IPS-15b (cell line): ENCODE results near the gene P3H1.

ENCODE experiments used
- H3K27me3 ChIP-seq: one replicate; pipeline ENCODE4 v1.6.1; 2013; ENCODE audit warnings: low read length; ENCODE audit not compliant: control insufficient read depth, insufficient read depth
- H3K36me3 ChIP-seq: one replicate; pipeline ENCODE4 v1.6.1; 2013; ENCODE audit warnings: low read length; ENCODE audit not compliant: control insufficient read depth, insufficient read depth
- H3K4me1 ChIP-seq: one replicate; pipeline ENCODE4 v1.6.1; 2013; ENCODE audit warnings: mild to moderate bottlenecking, low read length; ENCODE audit not compliant: control insufficient read depth, insufficient read depth
- H3K4me3 ChIP-seq: one replicate; pipeline ENCODE4 v1.5.1; 2013; ENCODE audit warnings: low read depth, low read length
- H3K9ac ChIP-seq: one replicate; pipeline ENCODE4 v1.6.1; 2013; ENCODE audit warnings: low read depth, mild to moderate bottlenecking, low read length
- H3K9me3 ChIP-seq: one replicate; pipeline ENCODE4 v1.6.1; 2013; ENCODE audit warnings: mild to moderate bottlenecking, low read length; ENCODE audit not compliant: control insufficient read depth, insufficient read depth

P3H1 gene

DNA sequence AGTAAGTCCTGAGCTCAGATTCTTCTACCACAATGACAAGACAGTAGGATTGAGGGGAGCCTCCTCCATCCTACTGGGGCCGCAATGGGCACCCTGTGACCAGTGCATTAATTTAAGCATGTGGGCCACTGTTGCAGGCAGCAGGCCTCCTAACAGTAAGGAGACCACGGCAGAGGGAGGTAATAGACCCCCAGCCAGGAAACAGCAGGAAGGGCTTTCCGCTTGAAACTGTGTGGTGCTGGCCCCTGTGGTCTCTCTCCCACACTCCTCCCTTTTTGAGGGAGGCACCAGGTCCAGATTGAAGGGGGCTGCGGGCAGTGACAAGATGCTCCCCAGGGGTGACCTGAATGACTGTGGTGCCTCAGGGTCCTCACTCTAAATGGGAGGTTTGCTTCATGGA is 25.1 kb downstream of the P3H1 start:
- H3K27me3 ChIP-seq = no peaks in the 10 kb centered on the region
- H3K9me3 ChIP-seq = no peaks in the 10 kb centered on the region
- no peak overlapping the region for H3K9ac ChIP-seq
- H3K36me3 ChIP-seq = peaks cover 10% of the 10 kb centered on the region
- H3K4me1 ChIP-seq = peaks cover 15% of the 10 kb centered on the region
- no peak overlapping the region for H3K4me3 ChIP-seq

DNA sequence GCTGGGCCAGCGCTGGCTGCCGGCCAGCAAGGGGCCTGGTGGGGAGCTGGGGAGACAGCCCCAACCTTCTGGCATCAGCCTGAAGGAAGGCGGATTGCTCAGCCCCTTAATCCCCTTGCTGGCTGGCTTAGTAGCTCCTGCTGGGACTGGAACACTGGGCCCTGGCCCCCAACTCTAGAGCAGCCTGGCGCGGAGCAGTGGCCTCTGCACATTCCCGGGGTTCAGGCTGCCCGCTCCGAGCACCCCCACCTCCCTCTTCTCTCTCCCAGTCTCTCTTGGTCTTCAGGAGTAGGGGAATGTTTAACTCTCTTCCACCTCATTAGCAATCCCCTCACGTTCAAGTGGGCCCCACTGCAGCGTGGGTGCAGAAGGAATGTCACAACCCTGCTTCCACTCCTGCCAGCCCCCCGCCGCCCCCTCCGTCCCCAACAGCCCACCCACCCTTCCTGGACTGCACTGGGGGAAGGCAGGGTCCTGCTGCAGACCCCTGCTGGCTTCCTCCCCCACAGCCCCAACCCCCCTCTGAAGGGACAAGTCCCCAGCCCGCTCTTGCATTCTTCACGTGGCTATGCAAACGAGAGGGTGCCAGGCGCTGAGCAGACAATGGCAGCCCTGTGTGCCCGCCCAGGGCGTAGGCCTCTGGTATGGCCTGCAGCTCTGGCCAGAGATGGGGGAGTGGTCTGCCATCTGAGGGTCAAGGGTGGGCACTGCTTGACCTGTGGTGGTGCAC is 25.8 kb downstream of the P3H1 start:
- Histone ChIP-seq H3K9ac (peak overlapping the region; percentile 9), H3K4me3 (peak overlapping the region; percentile 12)

DNA sequence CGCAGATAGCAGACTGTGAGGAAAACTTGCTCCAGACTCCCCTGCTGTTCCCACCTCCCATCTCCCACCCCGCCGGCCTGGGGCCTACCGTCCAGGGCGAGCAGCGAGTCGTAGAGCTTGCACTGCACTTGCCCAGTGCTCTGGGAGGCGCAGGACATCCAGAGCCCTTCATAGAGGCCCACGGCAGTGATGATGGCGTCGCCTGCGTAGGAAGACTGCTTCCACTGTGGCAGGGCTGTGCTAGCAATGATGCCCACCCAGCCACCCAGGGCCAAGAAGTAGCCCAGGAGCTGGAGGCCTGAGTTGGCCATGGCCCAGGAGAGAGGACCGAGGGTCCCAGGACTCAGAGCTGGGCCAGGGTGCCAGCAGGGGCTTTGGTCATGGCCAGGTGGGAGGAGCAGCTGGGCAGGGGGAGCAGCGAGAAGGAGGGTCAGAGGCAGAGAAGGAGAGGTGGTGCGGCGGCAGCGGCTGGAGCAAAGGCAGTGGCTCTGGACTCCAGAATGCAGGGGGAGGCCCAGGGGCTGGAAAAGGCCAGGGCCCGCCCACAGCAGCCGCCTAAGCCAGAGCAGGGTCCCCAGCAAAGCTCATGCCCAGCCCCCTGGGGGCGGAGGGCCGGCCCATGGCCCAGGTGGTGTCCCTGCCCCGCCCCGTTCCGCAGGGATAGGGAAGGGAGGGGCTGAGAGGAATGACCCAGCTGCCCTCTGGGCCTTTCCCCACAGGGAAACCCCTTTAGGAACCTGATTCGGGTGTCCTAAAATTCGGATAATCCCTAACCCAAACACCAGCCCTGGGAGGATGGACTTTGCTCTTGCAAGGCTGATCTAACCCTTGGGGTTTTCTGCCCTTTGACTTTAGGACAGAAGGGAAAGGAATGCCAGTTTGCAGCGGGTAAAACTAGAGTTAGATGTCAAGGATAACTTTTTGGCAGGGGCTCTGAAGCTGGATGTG is 26.8 kb downstream of the P3H1 start, which contains the start of gene CLDN19:
Gene CLDN19, minus strand, starts transcription at position 484 of the 948 bp plus-strand sequence. Its CDS starts 173 bp downstream, at position 311.
- Histone ChIP-seq H3K9me3 (no peaks in the 10 kb centered on the region), H3K27me3 (no peaks in the 10 kb centered on the region), H3K4me1 (peaks cover 15% of the 10 kb centered on the region), H3K4me3 (peak within 1 kb of the TSS; percentile 60), H3K36me3 (peaks cover 4% of the 10 kb centered on the region), H3K9ac (peak within 1 kb of the TSS; percentile 54)

More for the DNA sequence above, 25.8 kb downstream of the P3H1 start:
- Histone ChIP-seq H3K27me3 (no peaks in the 10 kb centered on the region), H3K9me3 (no peaks in the 10 kb centered on the region), H3K4me1 (peaks cover 15% of the 10 kb centered on the region), H3K36me3 (peaks cover 7% of the 10 kb centered on the region)

- Histone ChIP-seq H3K4me3 (no peak overlapping the region), H3K4me1 (peaks cover 15% of the 10 kb centered on the region), H3K36me3 (peaks cover 4% of the 10 kb centered on the region), H3K9me3 (no peaks in the 10 kb centered on the region), H3K9ac (no peak overlapping the region), H3K27me3 (no peaks in the 10 kb centered on the region)
Measured at GRCh38 chr1:42738678-42739226, 28.1 kb downstream of the P3H1 start.

- Histone ChIP-seq H3K9ac (no peak overlapping the region), H3K4me3 (no peak overlapping the region), H3K9me3 (no peaks in the 10 kb centered on the region), H3K36me3 (peaks cover 4% of the 10 kb centered on the region), H3K27me3 (no peaks in the 10 kb centered on the region), H3K4me1 (peaks cover 15% of the 10 kb centered on the region)
Measured at GRCh38 chr1:42737986-42738677, 28.7 kb downstream of the P3H1 start.

GRCh38 chr1:42737257-42737656 is 29.6 kb downstream of the P3H1 start:
- Histone ChIP-seq H3K36me3 (peaks cover 4% of the 10 kb centered on the region), H3K9me3 (no peaks in the 10 kb centered on the region), H3K9ac (no peak overlapping the region), H3K4me3 (no peak overlapping the region), H3K27me3 (no peaks in the 10 kb centered on the region), H3K4me1 (peaks cover 15% of the 10 kb centered on the region)

- Histone ChIP-seq H3K36me3 (peaks cover 4% of the 10 kb centered on the region), H3K4me3 (no peak overlapping the region), H3K27me3 (no peaks in the 10 kb centered on the region), H3K9ac (no peak overlapping the region), H3K9me3 (no peaks in the 10 kb centered on the region), H3K4me1 (peaks cover 15% of the 10 kb centered on the region)
Measured at GRCh38 chr1:42736571-42737200, 30.1 kb downstream of the P3H1 start.

DNA sequence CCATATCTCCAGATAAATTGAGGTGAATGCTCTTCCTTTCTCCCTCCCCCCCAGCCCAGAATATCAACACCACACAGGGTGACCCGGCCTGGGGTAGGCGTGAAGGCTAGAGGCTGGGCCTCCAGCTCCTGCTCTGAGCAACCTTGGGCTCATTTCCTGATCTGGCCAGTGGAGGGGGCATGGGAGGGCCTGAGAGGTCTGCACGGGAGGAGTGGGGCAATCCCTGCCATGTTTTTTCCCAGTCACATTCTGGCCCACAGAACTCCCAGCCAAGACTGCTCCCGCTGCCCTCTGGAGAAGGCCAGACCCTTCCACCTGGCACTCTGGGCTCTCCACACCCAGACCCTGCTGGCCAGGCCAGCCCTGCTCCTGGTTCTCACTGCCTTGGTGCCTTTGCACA is 30.7 kb downstream of the P3H1 start:
- Histone ChIP-seq H3K9me3 (no peaks in the 10 kb centered on the region), H3K27me3 (no peaks in the 10 kb centered on the region), H3K4me3 (no peak overlapping the region), H3K9ac (no peak overlapping the region), H3K4me1 (peaks cover 13% of the 10 kb centered on the region), H3K36me3 (peaks cover 4% of the 10 kb centered on the region)

GRCh38 chr1:42735477-42736105 is 31.2 kb downstream of the P3H1 start:
- no peaks in the 10 kb centered on the region for H3K27me3 ChIP-seq
- no peak overlapping the region for H3K4me3 ChIP-seq
- H3K9me3 ChIP-seq = no peaks in the 10 kb centered on the region
- H3K36me3 ChIP-seq = peaks cover 4% of the 10 kb centered on the region
- H3K4me1 ChIP-seq = peaks cover 8% of the 10 kb centered on the region
- no peak overlapping the region for H3K9ac ChIP-seq

DNA sequence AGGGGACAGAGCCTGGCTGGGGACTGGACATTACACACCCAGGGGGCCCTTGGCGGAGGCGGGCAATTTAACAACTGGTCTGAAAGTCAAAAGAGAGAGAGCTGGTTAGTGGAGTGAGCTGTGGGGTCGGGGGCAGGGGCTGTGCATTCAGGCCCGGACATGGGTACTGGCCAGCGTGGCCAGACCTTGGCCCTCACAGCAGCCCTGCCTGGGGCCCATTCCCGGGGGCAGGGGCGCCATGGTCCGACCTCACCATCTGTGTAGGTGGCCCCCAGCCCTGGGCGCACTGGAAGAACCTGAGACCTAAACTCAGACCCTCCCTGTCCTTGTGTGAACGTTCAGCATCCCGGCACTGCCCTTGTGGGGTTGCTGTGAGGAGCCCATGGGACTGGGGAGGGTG is 31.8 kb downstream of the P3H1 start:
- H3K9ac ChIP-seq = no peak overlapping the region
- H3K4me3 ChIP-seq = no peak overlapping the region
- no peaks in the 10 kb centered on the region for H3K9me3 ChIP-seq
- no peaks in the 10 kb centered on the region for H3K27me3 ChIP-seq
- H3K36me3 ChIP-seq = peaks cover 4% of the 10 kb centered on the region
- peaks cover 5% of the 10 kb centered on the region for H3K4me1 ChIP-seq
